Measurements from ENCODE around the gene CAMTA1.

The CAMTA1 gene

GRCh38 chr1:7732331-7732730 is 947.1 kb downstream of the CAMTA1 start:
- Histone ChIP-seq H3K4me2 (ENCODE audit: low read depth, low read length) (no peak overlapping the region), H3K9me3 (replicated peaks; ENCODE audit: insufficient read depth, low read length) (no peaks in the 10 kb centered on the region), H4K20me1 (ENCODE audit: insufficient read depth, low read length) (no peaks in the 10 kb centered on the region), H3K27me3 (replicated peaks; ENCODE audit: insufficient read depth, low read length) (peaks cover 98% of the 10 kb centered on the region), H3K9me2 (replicated peaks; ENCODE audit: insufficient read depth, low read length) (no peaks in the 10 kb centered on the region), H3K27ac (ENCODE audit: low read length) (no peak overlapping the region), H3F3A (ENCODE audit: insufficient read depth, low read length) (no peaks in the 10 kb centered on the region), H3K9ac (ENCODE audit: low read length) (no peak overlapping the region), H3K36me3 (replicated peaks; ENCODE audit: insufficient read depth, low read length) (no peaks in the 10 kb centered on the region), H3K4me1 (ENCODE audit: low read length) (no peaks in the 10 kb centered on the region), H3K4me3 (ENCODE audit: low read length) (no peak overlapping the region), H3K79me2 (ENCODE audit: low read length) (no peaks in the 10 kb centered on the region), H2AFZ (ENCODE audit: low read length) (no peak overlapping the region)
- no peak for DNase-seq
- TF ChIP-seq, protein P1, sequence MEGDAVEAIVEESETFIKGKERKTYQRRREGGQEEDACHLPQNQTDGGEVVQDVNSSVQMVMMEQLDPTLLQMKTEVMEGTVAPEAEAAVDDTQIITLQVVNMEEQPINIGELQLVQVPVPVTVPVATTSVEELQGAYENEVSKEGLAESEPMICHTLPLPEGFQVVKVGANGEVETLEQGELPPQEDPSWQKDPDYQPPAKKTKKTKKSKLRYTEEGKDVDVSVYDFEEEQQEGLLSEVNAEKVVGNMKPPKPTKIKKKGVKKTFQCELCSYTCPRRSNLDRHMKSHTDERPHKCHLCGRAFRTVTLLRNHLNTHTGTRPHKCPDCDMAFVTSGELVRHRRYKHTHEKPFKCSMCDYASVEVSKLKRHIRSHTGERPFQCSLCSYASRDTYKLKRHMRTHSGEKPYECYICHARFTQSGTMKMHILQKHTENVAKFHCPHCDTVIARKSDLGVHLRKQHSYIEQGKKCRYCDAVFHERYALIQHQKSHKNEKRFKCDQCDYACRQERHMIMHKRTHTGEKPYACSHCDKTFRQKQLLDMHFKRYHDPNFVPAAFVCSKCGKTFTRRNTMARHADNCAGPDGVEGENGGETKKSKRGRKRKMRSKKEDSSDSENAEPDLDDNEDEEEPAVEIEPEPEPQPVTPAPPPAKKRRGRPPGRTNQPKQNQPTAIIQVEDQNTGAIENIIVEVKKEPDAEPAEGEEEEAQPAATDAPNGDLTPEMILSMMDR (IDR thresholded peaks at IDR 0.05; ENCODE audit: low read length) = no peak
- no peak for TF ChIP-seq EZH2phosphoT487 (IDR thresholded peaks at IDR 0.05; ENCODE audit: low read length)
- no peak for TF ChIP-seq EZH2 (optimal IDR thresholded peaks at IDR 0.05; ENCODE audit: low read depth, low read length)

DNA sequence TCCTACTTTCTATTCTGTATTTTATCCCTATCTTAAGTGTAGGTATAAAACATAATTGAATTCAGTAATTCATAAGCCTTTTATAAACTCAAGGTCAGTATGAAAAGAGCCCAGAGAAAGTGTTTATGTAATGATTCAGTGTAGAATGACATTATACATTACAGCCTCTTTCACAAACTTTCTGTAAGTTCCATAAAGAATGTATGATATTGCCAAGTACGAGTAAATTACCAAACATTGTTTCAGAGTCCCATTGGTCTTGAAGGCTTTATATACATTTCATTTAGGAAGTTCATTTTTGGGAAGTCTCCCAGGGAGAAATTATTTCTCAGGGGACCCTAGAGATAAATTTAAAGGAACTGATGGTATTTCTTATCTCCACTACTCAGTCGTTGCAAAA is 948.0 kb downstream of the CAMTA1 start:
- no peaks in the 10 kb centered on the region for H3K9me3 ChIP-seq (replicated peaks; ENCODE audit: insufficient read depth, low read length)
- no peaks in the 10 kb centered on the region for H3K9me2 ChIP-seq (replicated peaks; ENCODE audit: insufficient read depth, low read length)
- no peaks in the 10 kb centered on the region for H3F3A ChIP-seq (ENCODE audit: insufficient read depth, low read length)
- H3K79me2 ChIP-seq (ENCODE audit: low read length) = no peaks in the 10 kb centered on the region
- H4K20me1 ChIP-seq (ENCODE audit: insufficient read depth, low read length) = no peaks in the 10 kb centered on the region
- no peaks in the 10 kb centered on the region for H3K4me1 ChIP-seq (ENCODE audit: low read length)
- no peak for TF ChIP-seq EZH2 (optimal IDR thresholded peaks at IDR 0.05; ENCODE audit: low read depth, low read length)
- no peak for TF ChIP-seq EZH2phosphoT487 (IDR thresholded peaks at IDR 0.05; ENCODE audit: low read length)
- TF ChIP-seq, protein P1 (IDR thresholded peaks at IDR 0.05; ENCODE audit: low read length) = no peak
- H3K4me3 ChIP-seq (ENCODE audit: low read length) = no peak overlapping the region
- H3K9ac ChIP-seq (ENCODE audit: low read length) = no peak overlapping the region
- peaks cover 98% of the 10 kb centered on the region for H3K27me3 ChIP-seq (replicated peaks; ENCODE audit: insufficient read depth, low read length)
- H3K4me2 ChIP-seq (ENCODE audit: low read depth, low read length) = no peak overlapping the region
- DNase-seq = no peak
- no peak overlapping the region for H2AFZ ChIP-seq (ENCODE audit: low read length)
- no peaks in the 10 kb centered on the region for H3K36me3 ChIP-seq (replicated peaks; ENCODE audit: insufficient read depth, low read length)
- no peak overlapping the region for H3K27ac ChIP-seq (ENCODE audit: low read length)

DNA sequence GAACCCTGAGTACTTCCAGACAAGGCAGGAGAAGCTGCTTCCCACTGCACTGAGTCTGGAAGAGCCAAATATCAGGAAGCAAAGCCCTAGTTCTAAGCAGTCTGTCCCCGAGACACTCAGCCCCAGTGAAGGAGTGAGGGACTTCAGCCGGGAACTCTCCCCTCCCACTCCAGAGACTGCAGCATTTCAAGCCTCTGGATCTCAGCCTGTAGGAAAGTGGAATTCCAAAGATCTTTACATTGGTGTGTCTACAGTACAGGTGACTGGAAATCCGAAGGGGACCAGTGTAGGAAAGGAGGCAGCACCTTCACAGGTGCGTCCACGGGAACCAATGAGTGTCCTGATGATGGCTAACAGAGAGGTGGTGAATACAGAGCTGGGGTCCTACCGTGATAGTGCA is 952.8 kb downstream of the CAMTA1 start:
- H3K9me3 ChIP-seq (replicated peaks; ENCODE audit: insufficient read depth, low read length) = no peaks in the 10 kb centered on the region
- no peak overlapping the region for H3K9ac ChIP-seq (ENCODE audit: low read length)
- H3K27me3 ChIP-seq (replicated peaks; ENCODE audit: insufficient read depth, low read length) = peaks cover 98% of the 10 kb centered on the region
- no peak overlapping the region for H3K4me2 ChIP-seq (ENCODE audit: low read depth, low read length)
- H3K27ac ChIP-seq (ENCODE audit: low read length) = no peak overlapping the region
- no peaks in the 10 kb centered on the region for H3F3A ChIP-seq (ENCODE audit: insufficient read depth, low read length)
- no peaks in the 10 kb centered on the region for H3K36me3 ChIP-seq (replicated peaks; ENCODE audit: insufficient read depth, low read length)
- H4K20me1 ChIP-seq (ENCODE audit: insufficient read depth, low read length) = no peaks in the 10 kb centered on the region
- no peaks in the 10 kb centered on the region for H3K9me2 ChIP-seq (replicated peaks; ENCODE audit: insufficient read depth, low read length)
- no peak for DNase-seq
- H3K4me3 ChIP-seq (ENCODE audit: low read length) = no peak overlapping the region
- no peaks in the 10 kb centered on the region for H3K79me2 ChIP-seq (ENCODE audit: low read length)
- TF ChIP-seq EZH2 (optimal IDR thresholded peaks at IDR 0.05; ENCODE audit: low read depth, low read length) (no peak), EZH2phosphoT487 (IDR thresholded peaks at IDR 0.05; ENCODE audit: low read length) (no peak)
- TF ChIP-seq, protein P1 (IDR thresholded peaks at IDR 0.05; ENCODE audit: low read length) = no peak
- H2AFZ ChIP-seq (ENCODE audit: low read length) = no peak overlapping the region
- H3K4me1 ChIP-seq (ENCODE audit: low read length) = no peaks in the 10 kb centered on the region
